ENCODE measurements around the gene PTBP1. TPM values are rescaled to one million over a fixed set of nuclear protein-coding genes. Genes with fewer than 3 reads are reported as not detected.

Gene PTBP1
- total RNA-seq, 1 donor from 2014 or later, result 417 TPM

DNA sequence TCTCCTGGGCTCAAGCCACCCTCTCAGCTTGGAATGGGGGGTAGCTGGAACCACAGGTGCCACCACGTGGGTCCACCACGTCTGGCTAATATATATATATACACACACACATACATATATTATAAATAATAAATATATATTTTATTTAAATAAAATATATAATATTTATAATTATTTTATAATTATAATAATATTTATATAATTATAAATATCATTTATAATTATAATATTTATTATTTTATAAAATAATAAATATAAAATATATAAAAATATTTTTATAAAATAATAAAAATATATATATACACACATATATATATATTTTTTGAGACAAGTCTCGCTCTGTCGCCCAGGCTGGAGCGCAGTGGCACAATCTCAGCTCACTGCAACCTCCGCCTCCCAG lies 57.3 kb downstream of the PTBP1 start:
- no peak overlapping the region for H3K27ac Mint-ChIP-seq
- no peak for ATAC-seq (ENCODE audit: low read depth)
- H3K36me3 Mint-ChIP-seq (ENCODE audit: low read depth), result no peaks in the 10 kb centered on the region
- H3K27me3 Mint-ChIP-seq, result peaks cover 12% of the 10 kb centered on the region
- no peak for TF ChIP-seq CTCF (IDR thresholded peaks at IDR 0.05)
- no peaks in the 10 kb centered on the region for H3K9me3 Mint-ChIP-seq
- H3K4me3 Mint-ChIP-seq, result no peak overlapping the region
- intact Hi-C loops (cut with micrococcal nuclease), result no loop called here
- DNase-seq, result no peak
- ChIA-PET POLR2A (interaction anchor here (0.6 kb wide), 1 partner anchor 640 kb away, joined by 3 read pairs; no protein-coding TSS in a partner anchor), CTCF (interaction anchor here (0.8 kb wide), 1 partner anchor 54 kb away, joined by 3 read pairs; no protein-coding TSS in a partner anchor)
- H3K4me1 Mint-ChIP-seq, result peaks cover 5% of the 10 kb centered on the region

DNA sequence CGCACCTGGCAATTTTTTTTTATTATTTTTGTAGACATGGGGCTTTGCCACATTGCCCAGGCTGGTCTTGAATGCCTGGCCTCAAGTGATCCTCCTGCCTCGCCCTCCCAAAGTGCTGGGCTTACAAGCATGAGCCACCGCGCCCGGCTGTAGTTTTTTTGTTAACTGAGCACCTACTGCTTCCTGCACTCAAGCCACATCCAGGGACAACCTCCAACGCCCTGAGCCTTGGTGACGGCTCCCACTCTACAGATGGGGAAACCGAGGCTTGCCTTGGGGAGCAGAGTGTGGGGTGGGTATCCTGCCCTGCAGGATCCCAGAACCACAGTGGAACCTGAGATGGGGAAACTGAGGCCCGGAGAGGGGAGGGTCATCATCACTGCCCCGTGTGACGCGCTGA lies 57.9 kb downstream of the PTBP1 start:
- H3K27me3 Mint-ChIP-seq, result peaks cover 8% of the 10 kb centered on the region
- ChIA-PET POLR2A (interaction anchor here (2.1 kb wide), 1 partner anchor 59 kb away, joined by 19 read pairs; no protein-coding TSS in a partner anchor), CTCF (no interaction called here)
- no peak for TF ChIP-seq CTCF (IDR thresholded peaks at IDR 0.05)
- ATAC-seq (ENCODE audit: low read depth) (no peak), DNase-seq (no peak)
- H3K4me1 Mint-ChIP-seq, result peaks cover 5% of the 10 kb centered on the region
- no peaks in the 10 kb centered on the region for H3K36me3 Mint-ChIP-seq (ENCODE audit: low read depth)
- H3K27ac Mint-ChIP-seq, result no peak overlapping the region
- H3K9me3 Mint-ChIP-seq, result no peaks in the 10 kb centered on the region
- intact Hi-C loops (cut with micrococcal nuclease), result no loop called here
- H3K4me3 Mint-ChIP-seq, result no peak overlapping the region

DNA sequence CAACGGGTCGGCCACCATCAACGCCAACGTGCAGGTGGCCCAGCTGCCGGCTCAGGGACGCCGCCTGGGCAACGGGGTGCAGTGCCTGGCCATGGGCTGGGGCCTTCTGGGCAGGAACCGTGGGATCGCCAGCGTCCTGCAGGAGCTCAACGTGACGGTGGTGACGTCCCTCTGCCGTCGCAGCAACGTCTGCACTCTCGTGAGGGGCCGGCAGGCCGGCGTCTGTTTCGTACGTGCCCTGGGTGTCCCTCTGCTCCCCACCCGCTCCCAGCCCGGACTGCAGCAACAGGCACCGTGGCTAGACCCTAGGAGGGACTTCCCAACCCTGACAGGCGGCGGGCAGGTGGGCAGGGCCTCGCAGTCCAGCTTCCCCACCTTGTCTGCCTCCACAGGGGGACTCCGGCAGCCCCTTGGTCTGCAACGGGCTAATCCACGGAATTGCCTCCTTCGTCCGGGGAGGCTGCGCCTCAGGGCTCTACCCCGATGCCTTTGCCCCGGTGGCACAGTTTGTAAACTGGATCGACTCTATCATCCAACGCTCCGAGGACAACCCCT lies 58.4 kb downstream of the PTBP1 start:
- no peak for TF ChIP-seq CTCF (IDR thresholded peaks at IDR 0.05)
- Mint-ChIP-seq H3K27ac (no peak overlapping the region), H3K36me3 (ENCODE audit: low read depth) (no peaks in the 10 kb centered on the region), H3K4me3 (no peak overlapping the region), H3K9me3 (no peaks in the 10 kb centered on the region), H3K27me3 (peaks cover 7% of the 10 kb centered on the region), H3K4me1 (peaks cover 5% of the 10 kb centered on the region)
- intact Hi-C loops (cut with micrococcal nuclease), result no loop called here
- no peak for ATAC-seq (ENCODE audit: low read depth)
- ChIA-PET POLR2A (interaction anchor here (1.0 to 2.1 kb wide), 2 partner anchors 58 to 128 kb away, joined by 3 to 19 read pairs; partner anchors contain the start of gene WDR18), CTCF (no interaction called here)
- no peak for DNase-seq

- ChIA-PET POLR2A (interaction anchor here (0.7 to 1.7 kb wide), 2 partner anchors 16 to 126 kb away, joined by 3 to 5 read pairs; partner anchors contain the start of gene WDR18), CTCF (interaction anchor here (1.8 kb wide), 1 partner anchor 62 kb away, joined by 5 read pairs; no protein-coding TSS in a partner anchor)
- no peak for ATAC-seq (ENCODE audit: low read depth)
- Mint-ChIP-seq H3K27ac (no peak overlapping the region), H3K36me3 (ENCODE audit: low read depth) (no peaks in the 10 kb centered on the region), H3K9me3 (no peaks in the 10 kb centered on the region), H3K27me3 (peaks cover 8% of the 10 kb centered on the region), H3K4me3 (no peak overlapping the region), H3K4me1 (peaks cover 13% of the 10 kb centered on the region)
- DNase-seq, result no peak
- intact Hi-C loops (cut with micrococcal nuclease), result no loop called here
- no peak for TF ChIP-seq CTCF (IDR thresholded peaks at IDR 0.05)
These were observed 61.0 kb downstream of the PTBP1 start for GRCh38 chr19:858284-858683.

GRCh38 chr19:858868-859843 lies 61.9 kb downstream of the PTBP1 start, which contains the start of gene CFD:
Gene CFD, plus strand, starts transcription at chr19:859664. Its CDS starts 26 bp downstream, at chr19:859690.
- no peak within 1 kb of the TSS for H3K27ac Mint-ChIP-seq
- intact Hi-C loops (cut with micrococcal nuclease), result no loop called here
- peaks cover 8% of the 10 kb centered on the region for H3K27me3 Mint-ChIP-seq
- DNase-seq (no peak), ATAC-seq (ENCODE audit: low read depth) (no peak)
- H3K4me3 Mint-ChIP-seq, result peak within 1 kb of the TSS; percentile 28
- TF ChIP-seq CTCF (IDR thresholded peaks at IDR 0.05), result no peak
- POLR2A ChIA-PET, result interaction anchor here (0.7 to 1.4 kb wide), 3 partner anchors 15 to 54 kb away, joined by 4 to 5 read pairs (median 5); no protein-coding TSS in a partner anchor
- H3K36me3 Mint-ChIP-seq (ENCODE audit: low read depth), result no peaks in the 10 kb centered on the region
- CTCF ChIA-PET, result interaction anchor here (1.0 to 1.8 kb wide), 2 partner anchors 61 to 125 kb away, joined by 4 to 5 read pairs; partner anchors contain the start of gene WDR18
- H3K4me1 Mint-ChIP-seq, result peaks cover 19% of the 10 kb centered on the region
- no peaks in the 10 kb centered on the region for H3K9me3 Mint-ChIP-seq
